Cardiac muscle cell (in vitro differentiated cells and primary cell): ENCODE results near the gene SEPTIN5. TPM values are rescaled to one million over a fixed set of nuclear protein-coding genes. Genes with fewer than 3 reads are reported as not detected.

Experiments
- DNase-seq, 2 donors: peaks; one replicate each; pipeline versions ENCODE4 v3.0.0 to v3.0.0-alpha.2; 2010 to 2017; ENCODE audit warnings: low read depth in 1 of 2, low spot score in 1 of 2
- H3K27ac ChIP-seq: fragments of 200-600 bp; sonication (generic); 2 replicates; pipeline ENCODE4 v1.5.1; 2016
- H3K27me3 ChIP-seq: fragments of 200-600 bp; sonication (generic); 2 replicates; pipeline ENCODE4 v1.6.0; 2016; ENCODE audit warnings: control low read depth
- H3K36me3 ChIP-seq: fragments of 200-600 bp; sonication (generic); 2 replicates; pipeline ENCODE4 v1.5.1; 2016; ENCODE audit warnings: control low read depth
- H3K4me1 ChIP-seq: fragments of 200-600 bp; sonication (generic); 2 replicates; pipeline ENCODE4 v1.8.1; 2017; ENCODE audit warnings: low read depth, mild to moderate bottlenecking, mixed run types
- H3K4me3 ChIP-seq: fragments of 200-600 bp; sonication (generic); 2 replicates; pipeline ENCODE4 v1.5.1; 2016; ENCODE audit warnings: mild to moderate bottlenecking
- H3K9me3 ChIP-seq: fragments of 200-600 bp; sonication (generic); 2 replicates; pipeline ENCODE4 v1.5.1; 2017; ENCODE audit warnings: low read depth, mild to moderate bottlenecking, control low read depth
- polyA plus RNA-seq: library from polyadenylated mRNA; unstranded; fragments of >200 nt; fragmentation: Nextera tagmentation; extraction: Ambion mirVana; gene quantifications from 2 replicates; pipeline ENCODE4 v1.2.1, GENCODE V29; 2016
- total RNA-seq: library from RNA; depleted of rRNA; stranded (reverse); fragments of >200 nt; gene quantifications from 2 replicates; pipeline ENCODE4 v1.2.3, GENCODE V29; 2016
- TF ChIP-seq, protein P1 (sequence below): IDR thresholded peaks from 2 replicates; pipeline ENCODE4 v1.5.1; 2012; ENCODE audit warnings: low read depth, mild to moderate bottlenecking, low read length

SEPTIN5 gene
- total and polyA plus RNA-seq, 2 experiments from 2014 or later = 129 to 303 TPM

DNA sequence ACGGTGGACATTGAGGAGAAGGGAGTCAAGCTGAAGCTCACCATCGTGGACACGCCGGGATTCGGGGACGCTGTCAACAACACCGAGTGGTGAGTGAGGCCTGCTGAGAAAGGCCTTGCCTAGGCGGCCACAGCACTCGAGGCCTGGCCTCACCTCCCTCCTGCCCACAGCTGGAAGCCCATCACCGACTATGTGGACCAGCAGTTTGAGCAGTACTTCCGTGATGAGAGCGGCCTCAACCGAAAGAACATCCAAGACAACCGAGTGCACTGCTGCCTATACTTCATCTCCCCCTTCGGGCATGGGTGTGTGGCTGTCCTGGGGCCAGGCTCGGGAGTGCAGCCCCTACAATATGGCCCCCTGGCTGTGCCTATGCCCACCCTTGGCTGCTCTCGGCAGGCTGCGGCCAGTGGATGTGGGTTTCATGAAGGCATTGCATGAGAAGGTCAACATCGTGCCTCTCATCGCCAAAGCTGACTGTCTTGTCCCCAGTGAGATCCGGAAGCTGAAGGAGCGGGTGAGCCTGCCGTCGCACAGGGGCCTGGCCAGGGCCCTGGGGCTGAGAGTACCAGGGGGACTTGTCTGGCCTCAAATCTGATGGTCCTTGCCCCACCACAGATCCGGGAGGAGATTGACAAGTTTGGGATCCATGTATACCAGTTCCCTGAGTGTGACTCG lies 6.0 kb downstream of the SEPTIN5 start:
- TF ChIP-seq, protein P1, sequence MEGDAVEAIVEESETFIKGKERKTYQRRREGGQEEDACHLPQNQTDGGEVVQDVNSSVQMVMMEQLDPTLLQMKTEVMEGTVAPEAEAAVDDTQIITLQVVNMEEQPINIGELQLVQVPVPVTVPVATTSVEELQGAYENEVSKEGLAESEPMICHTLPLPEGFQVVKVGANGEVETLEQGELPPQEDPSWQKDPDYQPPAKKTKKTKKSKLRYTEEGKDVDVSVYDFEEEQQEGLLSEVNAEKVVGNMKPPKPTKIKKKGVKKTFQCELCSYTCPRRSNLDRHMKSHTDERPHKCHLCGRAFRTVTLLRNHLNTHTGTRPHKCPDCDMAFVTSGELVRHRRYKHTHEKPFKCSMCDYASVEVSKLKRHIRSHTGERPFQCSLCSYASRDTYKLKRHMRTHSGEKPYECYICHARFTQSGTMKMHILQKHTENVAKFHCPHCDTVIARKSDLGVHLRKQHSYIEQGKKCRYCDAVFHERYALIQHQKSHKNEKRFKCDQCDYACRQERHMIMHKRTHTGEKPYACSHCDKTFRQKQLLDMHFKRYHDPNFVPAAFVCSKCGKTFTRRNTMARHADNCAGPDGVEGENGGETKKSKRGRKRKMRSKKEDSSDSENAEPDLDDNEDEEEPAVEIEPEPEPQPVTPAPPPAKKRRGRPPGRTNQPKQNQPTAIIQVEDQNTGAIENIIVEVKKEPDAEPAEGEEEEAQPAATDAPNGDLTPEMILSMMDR = no peak
- peaks cover 33% of the 10 kb centered on the region for H3K4me1 ChIP-seq
- H3K4me3 ChIP-seq = no peak overlapping the region
- no peaks in the 10 kb centered on the region for H3K9me3 ChIP-seq
- no peak for DNase-seq
- no peaks in the 10 kb centered on the region for H3K36me3 ChIP-seq
- H3K27ac ChIP-seq = no peak overlapping the region
- peaks cover 49% of the 10 kb centered on the region for H3K27me3 ChIP-seq

DNA sequence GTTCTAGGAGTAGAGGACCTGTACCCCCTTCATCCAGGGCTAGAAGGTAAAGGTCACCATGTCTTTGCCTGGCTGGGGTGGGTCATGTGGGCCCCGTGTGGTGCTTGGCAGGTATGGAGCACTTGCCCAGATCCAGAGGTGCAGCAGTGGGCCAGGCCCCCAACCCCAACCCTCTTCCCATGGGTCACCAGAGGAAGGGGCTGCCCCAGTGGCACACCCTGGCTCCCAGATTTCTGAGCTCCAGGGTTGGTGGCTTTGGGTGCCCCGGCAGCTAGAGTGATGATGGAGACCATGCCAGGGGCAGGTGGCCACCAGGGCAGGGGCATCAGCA lies 6.7 kb downstream of the SEPTIN5 start:
- no peaks in the 10 kb centered on the region for H3K36me3 ChIP-seq
- H3K4me1 ChIP-seq = peaks cover 33% of the 10 kb centered on the region
- DNase-seq = no peak
- H3K27me3 ChIP-seq = peaks cover 52% of the 10 kb centered on the region
- no peak overlapping the region for H3K4me3 ChIP-seq
- no peak overlapping the region for H3K27ac ChIP-seq
- no peaks in the 10 kb centered on the region for H3K9me3 ChIP-seq
- TF ChIP-seq, protein P1 = no peak

DNA sequence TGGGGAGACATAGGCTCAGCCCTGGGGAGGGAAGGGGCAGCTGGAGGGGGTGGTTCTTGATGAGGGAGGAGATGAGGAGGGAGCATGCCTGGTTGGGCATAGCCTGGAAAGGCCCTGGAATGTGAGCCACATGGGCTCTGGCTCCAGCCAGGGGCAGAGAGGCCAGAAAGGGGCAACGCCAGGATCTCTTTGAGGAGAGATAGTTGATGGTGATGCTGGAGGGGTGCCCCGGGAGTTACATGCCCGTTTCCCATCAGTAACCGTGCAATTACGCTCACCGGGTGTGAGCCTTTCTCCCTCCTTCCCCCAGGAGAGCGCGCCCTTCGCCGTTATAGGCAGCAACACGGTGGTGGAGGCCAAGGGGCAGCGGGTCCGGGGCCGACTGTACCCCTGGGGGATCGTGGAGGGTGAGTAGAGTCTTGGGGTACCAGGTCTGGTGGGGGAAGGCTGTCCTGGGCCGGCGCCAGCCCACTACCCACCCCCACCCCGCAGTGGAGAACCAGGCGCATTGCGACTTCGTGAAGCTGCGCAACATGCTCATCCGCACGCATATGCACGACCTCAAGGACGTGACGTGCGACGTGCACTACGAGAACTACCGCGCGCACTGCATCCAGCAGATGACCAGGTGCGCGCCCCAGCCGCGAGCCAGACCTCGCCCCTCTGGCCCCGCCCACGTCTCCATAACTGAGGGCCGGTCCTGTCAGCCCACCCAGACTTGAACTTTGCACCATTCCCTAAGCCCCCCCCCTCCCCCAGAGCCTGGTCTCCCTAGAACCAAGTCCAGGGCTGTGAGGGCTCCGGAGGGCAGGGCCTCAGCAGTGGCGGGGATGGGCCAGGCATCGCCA lies 7.3 kb downstream of the SEPTIN5 start:
- Histone ChIP-seq H3K4me1 (peaks cover 33% of the 10 kb centered on the region), H3K27me3 (peaks cover 58% of the 10 kb centered on the region), H3K36me3 (no peaks in the 10 kb centered on the region), H3K27ac (no peak overlapping the region), H3K4me3 (no peak overlapping the region), H3K9me3 (no peaks in the 10 kb centered on the region)
- no peak for DNase-seq
- TF ChIP-seq, protein P1 = no peak

DNA sequence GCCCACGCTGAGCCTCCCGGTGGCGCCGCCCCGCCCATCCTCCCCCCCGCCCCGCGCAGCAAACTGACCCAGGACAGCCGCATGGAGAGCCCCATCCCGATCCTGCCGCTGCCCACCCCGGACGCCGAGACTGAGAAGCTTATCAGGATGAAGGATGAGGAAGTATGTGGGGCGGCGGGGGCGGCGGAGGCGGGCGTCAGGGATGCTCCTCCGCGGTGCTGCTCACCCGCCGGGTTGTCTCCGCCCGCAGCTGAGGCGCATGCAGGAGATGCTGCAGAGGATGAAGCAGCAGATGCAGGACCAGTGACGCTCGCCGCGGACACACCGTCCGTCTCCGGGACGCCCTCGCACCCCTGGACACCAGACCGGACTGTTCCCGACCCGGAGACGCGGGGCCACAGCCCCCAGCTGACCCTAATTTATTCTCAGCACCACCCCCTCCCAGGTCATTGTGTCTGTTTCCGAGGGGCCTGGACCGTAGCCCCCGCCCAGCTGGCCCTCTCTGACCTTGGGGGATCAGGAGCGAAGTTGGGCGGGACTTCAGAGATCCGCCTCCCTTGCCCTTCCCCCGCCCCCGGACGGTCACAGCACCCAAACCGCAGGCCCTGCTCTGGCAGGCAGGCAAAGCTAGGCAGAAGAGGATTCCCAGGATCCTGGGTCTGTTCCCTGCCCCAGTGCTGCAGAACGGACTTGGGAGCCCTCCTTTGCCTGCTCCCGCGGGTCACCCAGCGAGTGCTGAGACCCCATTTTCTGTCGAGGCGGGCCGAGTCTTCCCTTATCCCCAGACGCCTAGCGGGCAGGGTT lies 8.1 kb downstream of the SEPTIN5 start:
- Histone ChIP-seq H3K27ac (peak overlapping the region; percentile 73), H3K4me3 (no peak overlapping the region), H3K4me1 (peaks cover 33% of the 10 kb centered on the region), H3K9me3 (no peaks in the 10 kb centered on the region), H3K36me3 (no peaks in the 10 kb centered on the region), H3K27me3 (peaks cover 66% of the 10 kb centered on the region)
- DNase-seq = peak in 1 of 2 donors; percentile 58
- TF ChIP-seq, protein P1 = no peak

DNA sequence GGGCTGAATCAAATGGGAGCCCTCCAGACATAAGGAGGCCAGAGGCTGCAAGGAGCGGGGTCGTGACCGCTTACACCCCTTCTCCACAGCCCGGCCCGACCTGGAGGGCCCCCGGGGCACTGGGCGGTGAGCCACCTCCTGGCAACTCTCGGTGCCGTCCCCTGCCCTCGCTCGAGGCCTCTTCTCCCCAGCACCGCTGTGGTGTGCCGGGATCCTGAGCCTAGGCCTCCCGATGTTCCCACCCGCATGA lies 8.6 kb downstream of the SEPTIN5 start:
- H3K36me3 ChIP-seq = no peaks in the 10 kb centered on the region
- no peak for DNase-seq
- H3K4me1 ChIP-seq = peaks cover 33% of the 10 kb centered on the region
- H3K9me3 ChIP-seq = no peaks in the 10 kb centered on the region
- H3K27me3 ChIP-seq = peaks cover 71% of the 10 kb centered on the region
- TF ChIP-seq, protein P1 = no peak
- H3K27ac ChIP-seq = peak overlapping the region; percentile 73
- H3K4me3 ChIP-seq = no peak overlapping the region
